CD4-positive, alpha-beta T cell treated with Interleukin-21 for 1 hour (primary cell): ENCODE results near the gene TEX2.
"Not testable (repeated sequence)": the region's sequence is repeated elsewhere in the genome, so short reads cannot be mapped to it uniquely, and the experiment has no call there.

Experiments used
- DNase-seq: peaks from one replicate; pipeline ENCODE4 v3.0.0-alpha.2; 2020

TEX2 gene

DNA sequence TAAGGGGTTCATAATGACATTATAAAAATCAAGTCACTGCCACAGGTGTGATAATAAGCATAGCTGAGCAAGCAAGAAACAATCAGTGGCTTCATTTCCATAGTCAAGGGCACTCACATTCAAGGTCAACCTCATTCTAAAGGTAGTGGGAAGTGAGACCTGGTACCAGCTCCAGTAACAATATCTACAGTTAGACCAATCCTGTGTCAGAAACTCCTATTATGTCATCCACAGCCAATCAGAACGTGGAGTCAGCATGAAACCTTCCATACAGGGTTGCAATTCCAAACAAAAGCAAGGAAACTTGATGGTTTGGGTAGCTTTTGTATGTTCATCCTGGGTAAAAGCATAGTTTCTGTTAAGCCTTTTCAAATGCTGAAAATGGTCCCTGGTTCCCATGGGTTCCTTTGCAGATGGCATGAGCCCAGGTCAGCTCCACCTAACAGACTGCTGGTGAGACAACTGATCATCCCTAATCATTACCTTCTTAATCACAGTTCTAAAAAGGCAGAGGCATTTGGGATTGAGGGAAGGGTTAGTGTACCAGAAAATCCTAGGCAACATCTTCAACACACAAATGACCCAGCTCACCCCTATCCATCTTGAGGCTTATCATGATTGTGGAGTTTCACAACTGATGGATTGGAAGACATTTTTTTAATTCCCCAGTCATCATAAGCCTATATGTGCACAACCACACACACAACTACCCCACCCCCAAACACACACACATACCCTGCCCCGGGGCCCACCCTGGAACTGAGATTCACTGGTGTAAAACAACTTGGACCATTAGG lies 30.4 kb downstream of the TEX2 start:
- no peak for DNase-seq

DNA sequence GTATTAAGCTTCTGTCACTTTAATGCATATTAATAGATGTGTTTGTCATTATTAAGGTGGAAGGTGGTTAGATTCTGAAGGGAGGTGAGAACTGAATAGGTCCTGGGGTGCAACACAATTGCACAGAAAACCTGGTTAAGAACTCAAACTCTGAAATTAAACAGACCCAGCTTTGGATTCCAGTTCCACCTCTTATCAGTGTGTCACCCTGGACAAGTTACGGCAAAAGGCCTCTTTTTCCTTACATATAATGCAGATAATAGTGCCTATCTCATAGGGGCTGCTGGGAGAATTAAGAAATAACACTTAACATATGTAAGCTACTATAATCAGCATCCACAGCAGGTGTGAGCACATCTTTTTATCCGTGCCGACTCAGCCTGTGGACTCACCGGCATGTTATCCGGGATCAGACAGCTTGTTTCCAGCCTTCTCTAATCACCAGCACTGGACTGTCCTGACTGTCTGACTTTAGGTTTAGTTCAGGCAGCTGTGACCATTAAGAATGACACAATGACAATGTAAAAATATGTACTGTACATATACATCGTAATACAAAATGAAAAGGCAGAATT lies 31.4 kb downstream of the TEX2 start:
- no peak for DNase-seq

DNA sequence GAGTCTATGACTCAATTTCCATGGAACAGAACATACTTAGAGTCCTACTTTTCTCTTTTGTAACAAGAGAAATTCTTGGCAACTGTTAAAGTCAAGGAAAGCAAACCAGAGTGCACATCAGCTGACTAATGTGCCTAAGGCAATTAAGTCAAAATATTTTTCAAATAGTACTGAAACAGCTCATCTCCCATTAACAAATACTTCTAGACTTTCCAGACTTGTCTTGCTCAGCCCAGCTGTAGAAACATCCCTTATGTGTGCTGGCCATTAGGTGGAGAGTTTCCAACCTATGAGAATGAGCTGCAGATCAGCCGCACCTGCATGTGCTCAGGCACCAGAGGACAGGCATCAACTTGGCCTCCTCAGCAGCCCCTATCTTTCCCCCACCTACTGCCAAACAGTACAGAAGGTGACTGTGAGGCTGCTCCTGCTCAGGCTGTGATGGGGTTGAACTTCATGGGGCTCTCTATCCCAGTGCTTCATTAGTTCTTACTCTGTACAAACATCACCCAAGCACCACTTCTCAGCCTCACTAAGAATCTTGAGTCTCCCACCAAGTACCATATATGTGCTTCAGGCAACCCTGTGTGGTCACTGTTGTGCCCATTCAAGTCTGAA lies 32.2 kb downstream of the TEX2 start:
- no peak for DNase-seq

DNA sequence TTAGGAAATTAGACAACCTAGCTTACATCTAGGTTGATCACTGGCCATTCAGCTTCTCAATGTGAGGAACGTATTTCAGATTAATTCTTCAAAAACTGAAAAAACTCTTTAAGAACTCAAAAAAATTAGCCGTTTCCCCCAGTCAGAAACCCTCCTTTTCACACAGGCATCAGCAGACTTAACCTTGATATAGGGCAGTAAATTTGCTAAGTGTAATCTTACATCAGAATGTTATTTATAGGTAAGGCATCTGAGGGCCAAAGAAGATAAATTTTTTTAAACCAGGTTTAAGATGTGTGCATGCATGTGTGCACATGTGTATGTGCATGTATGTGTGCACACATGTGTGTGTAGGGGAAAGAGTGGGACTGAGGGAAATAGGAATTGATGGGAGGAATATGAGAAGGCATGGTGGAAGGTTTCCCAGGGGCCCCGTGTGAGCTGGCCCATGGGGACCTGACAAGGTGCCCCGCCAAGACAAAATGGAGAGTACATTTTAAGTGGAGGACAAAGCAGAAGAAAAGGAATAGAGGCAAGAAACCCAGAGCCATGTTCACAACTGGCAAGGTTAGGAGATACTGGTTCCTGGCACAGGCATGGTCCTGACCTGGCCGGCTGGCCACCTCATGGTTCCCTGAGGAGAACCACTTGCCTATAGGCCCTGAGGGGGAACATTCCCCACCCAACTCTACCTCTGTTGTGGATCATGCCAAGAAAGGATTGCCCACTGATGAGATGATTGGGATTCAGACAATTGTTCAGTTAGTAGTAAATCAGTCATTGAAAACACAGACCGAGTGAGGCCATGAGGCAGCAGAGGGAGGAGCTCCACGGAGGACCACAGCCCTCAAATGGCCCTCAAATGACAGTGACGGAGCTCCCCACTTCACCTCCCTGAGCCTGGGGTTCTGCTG lies 33.0 kb downstream of the TEX2 start:
- DNase-seq = no peak

DNA sequence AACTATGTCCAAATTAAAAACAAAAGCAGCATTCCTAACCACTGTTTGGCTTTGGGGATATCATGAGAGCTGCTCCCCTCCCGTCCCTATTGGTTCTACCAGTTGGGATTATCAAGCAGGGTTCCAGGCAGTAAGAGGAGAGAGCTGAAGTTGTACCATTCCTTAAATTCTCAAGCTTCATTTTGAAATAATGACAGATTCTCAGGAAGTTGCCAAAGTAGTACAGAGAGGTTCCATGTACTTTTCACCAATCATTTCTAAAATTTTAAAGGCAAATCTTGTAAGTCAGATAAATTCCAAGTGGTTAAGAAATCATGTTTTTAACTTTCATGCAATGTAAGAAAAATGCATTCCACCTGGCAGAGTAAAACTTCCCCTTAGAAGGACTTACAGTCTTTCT lies 36.9 kb downstream of the TEX2 start:
- no peak for DNase-seq

DNA sequence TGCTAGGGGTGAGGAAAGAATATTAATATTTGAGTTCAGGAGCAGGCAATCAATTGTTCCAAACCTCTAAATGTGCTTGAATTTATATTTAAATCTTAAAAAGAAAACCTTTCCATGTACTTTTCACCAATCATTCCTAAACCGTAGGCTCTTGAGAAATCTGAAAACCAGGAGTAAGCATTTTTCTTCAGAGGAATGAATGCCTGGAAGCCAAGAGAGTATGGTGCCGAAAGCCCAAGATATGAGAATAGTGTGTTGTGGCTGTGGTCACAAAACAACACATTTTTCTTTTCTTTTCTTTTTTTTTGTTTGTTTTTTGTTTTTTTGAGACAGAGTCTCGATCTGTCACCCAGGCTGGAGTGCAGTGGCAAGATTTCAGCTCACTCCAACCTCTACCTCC lies 37.6 kb downstream of the TEX2 start:
- DNase-seq = no peak

DNA sequence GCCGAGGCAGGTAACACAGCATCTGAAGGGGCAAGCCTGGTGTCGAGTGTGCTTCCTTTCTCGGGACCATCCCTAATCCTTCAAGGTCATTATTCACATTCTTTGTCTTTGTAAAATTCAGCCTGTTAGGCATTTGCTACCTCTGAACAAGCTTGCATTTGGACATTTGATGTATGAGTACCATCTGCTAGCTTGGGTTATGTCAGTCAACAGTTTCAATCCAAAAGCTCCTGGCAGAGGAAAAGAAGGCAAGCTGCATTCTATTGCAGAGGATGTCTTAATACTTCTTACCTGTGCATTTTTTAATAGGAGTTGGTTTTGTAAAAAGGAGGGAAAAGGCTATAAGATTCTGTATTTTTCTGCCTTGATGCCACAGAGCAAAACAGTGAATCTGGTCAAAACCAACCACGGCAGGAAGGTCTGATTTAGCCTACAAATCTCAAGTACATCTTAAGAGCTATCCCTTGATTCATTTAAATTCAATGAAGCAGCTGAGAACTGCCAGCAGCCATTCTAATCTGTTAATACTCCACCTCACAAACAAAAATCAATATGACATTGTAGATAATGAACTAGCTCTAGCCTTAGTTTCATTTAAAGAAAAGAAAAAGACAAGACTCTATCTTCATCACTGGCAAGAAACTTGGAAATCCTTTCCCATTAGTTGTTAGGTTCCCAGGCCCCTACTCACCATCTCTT lies 39.0 kb downstream of the TEX2 start:
- DNase-seq = no peak

DNA sequence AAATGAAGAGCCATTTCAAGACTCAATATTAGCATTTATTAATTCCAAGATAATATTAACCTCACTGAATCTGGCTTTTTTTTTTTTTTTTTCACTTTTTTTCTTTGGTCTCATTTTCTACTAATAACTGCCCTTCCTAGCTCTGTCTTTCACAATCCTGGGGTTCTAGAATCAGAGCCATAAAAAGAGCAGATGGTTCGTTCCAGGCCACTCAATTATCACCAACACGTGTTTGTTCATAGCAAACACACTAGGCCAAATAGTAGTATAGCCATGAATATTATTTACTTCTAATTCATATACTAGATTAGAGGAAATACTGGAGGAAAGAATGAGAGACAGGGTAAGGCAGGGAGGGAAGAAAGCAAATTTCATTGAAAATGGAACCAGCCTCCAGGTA lies 39.8 kb downstream of the TEX2 start:
- DNase-seq = no peak

DNA sequence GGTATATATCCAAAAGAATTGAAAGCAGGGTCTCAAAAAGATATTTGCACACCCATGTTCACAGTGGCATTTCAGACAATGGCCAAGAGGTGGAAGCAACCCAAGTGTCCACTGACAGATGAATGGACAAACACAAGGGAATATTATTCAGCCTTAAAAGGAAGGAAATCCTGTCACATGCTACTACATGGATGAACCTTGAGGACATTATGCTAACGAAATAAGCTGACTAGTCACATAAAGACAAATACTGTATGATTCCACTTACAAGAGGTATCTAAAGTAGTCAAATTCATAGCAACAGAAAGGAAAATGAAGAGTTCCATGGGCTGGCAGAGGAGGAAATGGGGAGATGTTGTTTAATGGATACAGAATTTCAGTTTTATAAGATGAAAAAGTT lies 41.4 kb downstream of the TEX2 start:
- no peak for DNase-seq

DNA sequence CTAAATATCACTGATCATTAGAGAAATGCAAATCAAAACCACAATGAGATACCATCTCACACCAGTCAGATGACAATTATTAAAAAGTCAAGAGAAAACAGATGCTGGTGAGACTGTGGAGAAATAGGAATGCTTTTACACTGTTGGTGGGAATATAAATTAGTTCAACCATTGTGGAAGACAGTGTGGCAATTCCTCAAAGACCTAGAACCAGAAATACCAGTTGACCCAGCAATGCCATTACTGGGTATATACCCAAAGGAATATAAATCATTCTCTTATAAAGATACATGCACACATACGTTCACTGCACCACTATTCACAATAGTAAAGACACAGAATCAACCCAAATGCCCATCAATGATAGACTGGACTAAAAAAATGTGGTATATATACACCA lies 42.5 kb downstream of the TEX2 start:
- not testable (repeated sequence) for DNase-seq

DNA sequence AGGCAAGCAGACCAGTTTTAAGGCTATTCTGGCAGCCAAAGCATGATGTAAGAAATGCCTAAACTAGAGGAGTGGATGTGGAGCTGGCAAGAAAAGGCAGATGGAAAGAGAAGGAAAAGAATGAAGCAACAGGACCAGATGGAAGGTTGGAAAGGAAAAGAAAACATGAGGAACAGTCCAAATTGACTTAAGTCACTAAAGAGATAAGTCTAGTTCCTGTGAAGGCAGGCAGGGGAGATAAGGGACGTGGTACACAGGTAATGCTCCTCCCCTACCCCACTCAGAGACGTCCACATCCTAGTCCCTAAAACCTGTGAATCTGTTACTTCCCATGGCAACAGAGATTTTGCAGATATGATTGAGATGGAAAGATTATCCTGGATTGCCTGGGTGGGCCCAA lies 43.5 kb downstream of the TEX2 start:
- no peak for DNase-seq

DNA sequence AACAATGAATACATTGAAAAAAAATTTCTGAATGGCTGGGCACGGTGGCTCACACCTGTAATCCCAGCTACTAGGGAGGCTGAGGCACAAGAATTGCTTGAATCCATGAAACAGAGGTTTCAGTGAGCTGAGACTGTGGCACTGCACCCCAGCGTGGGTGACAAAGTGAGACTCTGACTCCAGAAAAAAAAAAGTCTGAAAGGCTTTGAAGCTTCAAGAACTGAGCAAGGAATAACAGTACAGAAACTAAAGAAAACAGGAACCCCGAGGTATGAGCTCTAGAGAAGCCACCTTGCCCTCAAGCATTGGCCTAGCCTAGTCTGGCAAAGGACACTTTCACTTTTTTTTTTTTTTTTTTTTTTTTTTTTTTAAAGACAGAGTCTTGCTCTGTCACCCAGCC lies 45.0 kb downstream of the TEX2 start:
- peak; percentile 7 for DNase-seq

DNA sequence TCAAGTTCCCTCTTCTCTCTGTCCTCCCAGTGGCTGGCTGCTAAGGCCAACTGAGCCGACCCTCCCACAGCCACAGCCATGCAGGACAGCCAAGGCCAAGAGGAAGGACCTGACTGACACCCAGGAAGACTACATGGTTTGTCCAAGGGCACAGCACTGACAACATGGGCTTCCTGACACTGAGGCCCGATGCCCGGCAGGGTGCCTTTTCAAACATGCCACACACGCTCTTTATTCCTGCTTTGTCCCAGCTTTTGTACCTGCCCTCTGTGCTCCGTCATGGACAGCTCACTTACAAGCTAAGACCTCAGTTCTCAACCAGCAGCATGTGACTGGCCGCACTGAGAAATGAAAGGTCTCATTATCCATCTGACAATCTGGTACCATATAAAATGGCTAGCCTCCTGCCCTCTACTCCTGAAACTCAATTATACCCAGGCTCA lies 45.8 kb downstream of the TEX2 start:
- DNase-seq = no peak

DNA sequence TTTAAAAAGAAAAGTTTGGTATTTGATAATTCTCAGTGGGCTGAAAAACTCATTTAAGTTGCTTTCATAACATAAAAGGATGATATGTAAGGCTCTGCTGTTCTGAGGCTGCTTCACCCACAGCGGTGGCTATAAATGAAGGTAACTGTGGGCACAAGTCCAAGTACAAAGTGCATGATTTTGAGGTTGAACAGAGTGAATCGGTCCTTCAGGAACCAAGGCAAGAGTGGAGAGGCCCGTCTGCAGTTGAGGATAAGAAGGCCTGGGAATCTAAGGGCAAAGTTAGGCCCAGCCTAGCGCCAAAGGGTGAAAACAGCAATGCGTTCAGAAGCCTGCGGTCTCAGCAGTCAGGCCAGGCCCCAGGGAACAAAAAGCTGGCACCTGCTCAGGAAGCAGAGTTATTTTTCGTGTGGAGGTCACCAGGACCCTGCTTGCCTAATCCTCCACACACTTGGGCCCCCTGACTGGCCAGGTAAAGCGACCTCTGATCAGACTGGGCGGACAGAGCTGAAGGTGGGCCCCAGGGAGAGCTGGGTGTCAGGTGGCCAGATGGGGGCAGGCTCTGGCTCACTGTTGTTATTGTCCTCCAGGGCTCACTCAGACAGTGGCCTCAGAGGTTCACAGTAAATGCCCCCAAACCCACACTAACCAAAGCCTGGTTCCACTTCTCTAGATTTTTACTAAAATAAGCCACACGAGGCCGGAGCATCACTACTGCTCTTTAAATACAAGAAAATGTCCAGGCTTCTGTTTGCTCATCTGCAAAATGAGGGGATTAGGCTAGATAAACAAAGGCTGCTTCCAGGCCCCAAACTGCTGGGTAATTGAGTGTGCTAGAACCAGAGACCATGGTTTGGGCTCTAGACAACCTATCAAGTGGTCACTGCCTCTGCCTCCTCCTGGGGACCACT lies 46.5 kb downstream of the TEX2 start:
- DNase-seq = no peak

DNA sequence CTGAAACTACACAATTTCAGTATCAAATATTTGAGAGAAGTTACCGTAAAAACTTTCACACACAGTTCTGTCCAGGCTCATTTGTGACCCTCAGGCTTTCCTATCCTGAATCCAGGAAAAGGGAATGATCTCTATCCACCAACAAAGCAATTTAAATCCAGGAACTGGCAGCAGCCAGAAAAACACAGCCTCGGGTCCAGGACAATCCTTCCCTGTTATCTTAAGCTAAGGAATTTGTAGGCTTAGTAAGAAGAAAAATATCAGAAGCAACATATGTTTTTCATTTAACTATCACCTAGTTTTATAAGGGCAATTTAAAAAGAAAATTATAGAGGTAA lies 47.1 kb downstream of the TEX2 start:
- no peak for DNase-seq

DNA sequence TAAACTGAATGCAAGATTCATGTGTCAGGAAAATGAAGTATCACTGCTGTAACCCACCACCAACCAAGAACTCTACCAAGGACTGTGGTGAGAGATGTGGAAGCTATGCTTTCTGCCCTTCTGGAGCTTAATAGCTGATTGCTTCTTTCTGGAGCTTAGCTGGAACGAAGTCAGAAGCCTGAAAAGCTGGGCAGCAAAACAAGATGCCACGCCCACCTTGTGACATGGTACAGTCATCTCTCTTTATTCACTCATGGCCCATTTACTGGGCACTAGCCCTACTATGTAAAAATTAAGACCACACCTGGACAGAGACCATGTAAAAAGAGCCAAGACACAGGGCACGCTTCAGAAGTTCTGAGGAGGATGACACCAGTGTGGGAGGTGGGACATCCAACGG lies 48.1 kb downstream of the TEX2 start:
- no peak for DNase-seq

DNA sequence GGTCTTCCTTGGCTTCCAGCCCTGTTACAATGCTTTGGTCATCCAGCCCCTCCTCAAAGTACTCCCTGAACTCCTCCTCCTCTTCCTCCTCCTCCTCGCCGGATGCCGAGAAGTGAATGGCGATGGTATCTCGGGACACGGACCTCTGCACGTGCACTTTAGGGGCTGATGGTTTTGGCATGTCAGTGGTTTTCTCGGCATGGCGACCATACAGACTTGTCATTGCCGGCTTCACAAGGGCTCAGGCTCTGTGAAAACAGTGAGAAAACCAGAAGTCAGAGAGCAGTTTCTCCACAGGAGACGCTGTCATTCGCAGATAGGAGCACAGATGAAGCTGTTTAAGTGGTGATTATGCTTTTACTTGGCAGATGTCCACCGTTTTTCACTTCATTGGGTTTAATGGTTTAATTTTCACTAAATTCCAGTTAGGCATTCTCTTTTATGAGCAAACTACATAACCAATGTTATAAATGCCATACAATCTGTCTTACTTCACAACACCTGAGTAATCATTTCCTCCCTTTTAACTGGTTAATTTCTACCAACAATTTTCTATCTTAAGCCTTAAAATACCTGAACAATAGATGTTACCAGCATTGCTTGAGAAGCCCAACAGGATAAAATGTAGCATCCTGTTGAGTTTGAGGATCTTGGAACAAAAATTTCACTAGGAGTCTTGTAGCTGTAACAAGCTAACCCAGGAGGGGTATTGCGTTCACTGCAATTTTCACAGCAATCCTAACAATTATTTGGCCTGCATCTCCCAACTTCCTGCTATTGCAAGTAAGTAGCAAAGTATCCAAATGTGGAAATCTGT lies 48.9 kb downstream of the TEX2 start:
- no peak for DNase-seq

DNA sequence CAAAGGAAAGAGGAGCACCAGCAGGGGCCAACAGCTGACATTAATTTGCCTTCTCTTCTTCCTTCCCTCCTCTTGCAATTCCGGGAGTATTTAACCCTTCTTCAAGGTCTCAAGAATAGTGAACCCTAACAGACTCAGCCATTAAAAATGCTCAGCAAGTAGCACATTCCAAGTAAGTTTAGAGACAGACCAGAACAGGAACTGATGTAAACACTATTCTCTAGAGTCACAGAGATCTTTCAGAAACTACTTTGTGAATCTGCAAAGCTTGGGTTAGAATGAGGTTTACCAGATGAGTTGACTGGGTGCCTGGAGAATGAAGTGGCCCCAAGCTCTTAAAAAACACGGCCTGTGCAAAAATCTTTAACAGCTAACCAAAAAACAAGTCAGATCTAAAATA lies 50.9 kb downstream of the TEX2 start:
- DNase-seq = no peak

DNA sequence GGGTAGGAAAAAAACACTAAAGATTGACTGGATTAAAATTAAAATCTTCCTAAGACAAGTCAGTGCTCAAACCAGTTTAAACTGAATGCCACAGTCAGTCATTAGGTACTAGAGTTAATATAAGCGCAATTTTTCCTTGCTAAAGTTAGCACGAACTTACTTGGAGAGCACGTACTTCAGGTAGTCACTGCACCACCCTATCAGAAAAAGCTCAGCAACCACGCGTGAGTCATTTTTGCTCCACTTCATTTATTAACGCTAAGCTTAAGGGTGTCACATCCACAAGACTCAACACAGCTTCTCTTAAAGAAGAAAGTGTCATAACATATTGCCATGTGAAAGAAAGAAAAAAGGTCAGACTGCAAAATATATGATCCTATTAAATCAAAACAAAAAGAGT lies 53.1 kb downstream of the TEX2 start:
- DNase-seq = no peak

DNA sequence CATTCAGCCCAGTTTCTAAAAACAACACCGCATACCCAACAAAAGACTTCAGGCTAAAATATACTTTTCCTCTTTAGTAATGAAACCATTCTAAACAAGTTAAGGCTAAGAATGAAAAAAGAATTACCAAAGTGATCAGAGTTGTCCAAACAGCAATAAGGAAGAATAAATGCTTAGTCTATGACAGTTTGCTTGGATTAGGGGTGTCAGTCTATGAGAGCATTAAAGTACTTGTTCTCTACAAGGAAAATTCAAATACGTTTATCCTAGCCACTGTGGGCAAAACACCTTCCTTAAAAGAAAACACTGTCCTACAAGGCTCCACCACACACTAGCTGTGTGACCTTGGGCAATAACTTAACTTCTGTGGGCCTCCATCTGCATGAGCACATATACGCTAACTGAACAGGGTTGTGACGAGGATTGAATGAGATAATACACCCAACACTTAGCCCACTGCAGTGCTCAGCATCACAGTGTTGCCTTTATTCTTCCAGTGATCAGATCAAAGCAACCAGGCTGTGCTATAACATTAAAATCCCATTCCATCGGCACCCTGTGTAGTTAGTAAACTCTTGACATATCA lies 53.6 kb downstream of the TEX2 start:
- no peak for DNase-seq
